Spleen (tissue), 13 donors: ENCODE results near the gene RNF41. TPM values are rescaled to one million over a fixed set of nuclear protein-coding genes. Genes with fewer than 3 reads are reported as not detected.

Experiments used
- DNase-seq: peaks from one replicate; pipeline ENCODE4 v3.0.0-alpha.2; 2020
- H3K27ac ChIP-seq, 8 donors: fragments of 200-600 bp; sonication (generic) in 7 of 8; 1 replicate in 4 of 8; 2 replicates in 4 of 8; pipeline versions ENCODE4 v1.5.0 to v1.8.0; 2016 to 2021; ENCODE audit warnings: inconsistent platforms in 4 of 8, mild to moderate bottlenecking in 4 of 8, moderate library complexity in 1 of 8
- H3K27me3 ChIP-seq, 7 donors: fragments of 200-600 bp; sonication (generic) in 6 of 7; replicated peaks in 1 of 7; 1 replicate in 4 of 7; 2 replicates in 3 of 7; pipeline versions ENCODE4 v1.5.0 to v1.8.0; 2016 to 2021; ENCODE audit warnings: inconsistent platforms in 3 of 7, mild to moderate bottlenecking in 1 of 7
- H3K36me3 ChIP-seq, 6 donors: fragments of 200-600 bp; sonication (generic) in 5 of 6; 1 replicate in 4 of 6; 2 replicates in 2 of 6; pipeline versions ENCODE4 v1.5.0 to v1.8.0; 2016 to 2021; ENCODE audit warnings: inconsistent platforms in 2 of 6
- H3K4me1 ChIP-seq, 6 donors: fragments of 200-600 bp; sonication (generic) in 5 of 6; 1 replicate in 3 of 6; 2 replicates in 3 of 6; pipeline versions ENCODE4 v1.5.0 to v1.8.0; 2016 to 2021; ENCODE audit warnings: inconsistent platforms in 3 of 6
- H3K4me3 ChIP-seq, 8 donors: fragments of 200-600 bp; sonication (generic) in 7 of 8; 1 replicate in 4 of 8; 2 replicates in 4 of 8; pipeline versions ENCODE4 v1.5.0 to v1.8.0; 2016 to 2021; ENCODE audit warnings: inconsistent platforms in 4 of 8, mild to moderate bottlenecking in 4 of 8, moderate library complexity in 2 of 8
- H3K9me3 ChIP-seq, 8 donors: fragments of 200-600 bp; sonication (generic) in 7 of 8; 1 replicate in 4 of 8; 2 replicates in 4 of 8; pipeline versions ENCODE4 v1.5.0 to v1.8.0; 2016 to 2021; ENCODE audit warnings: inconsistent platforms in 4 of 8
- CTCF ChIP-seq, 11 experiments: fragments of 200-600 bp in 7 of 11; fragments of 450-650 bp in 4 of 11; sonication (generic) in 4 of 11; IDR thresholded peaks in 8 of 11; conservative IDR thresholded peaks in 3 of 11; 1 replicate in 7 of 11; 2 replicates in 4 of 11; pipeline versions ENCODE4 v1.4.0 to v1.8.0; 2016 to 2021; ENCODE audit warnings: antibody characterized with exemption in 11 of 11, inconsistent platforms in 4 of 11, mild to moderate bottlenecking in 1 of 11
- POLR2A ChIP-seq, 3 donors: fragments of 450-650 bp; IDR thresholded peaks; one replicate each; pipeline ENCODE4 v1.5.1; 2017; ENCODE audit warnings: antibody characterized with exemption in 3 of 3, mild to moderate bottlenecking in 1 of 3
- POLR2AphosphoS5 ChIP-seq, 3 donors: sonication (generic); formaldehyde crosslinking; IDR thresholded peaks; one replicate each; pipeline ENCODE4 v1.5.1; 2017; ENCODE audit warnings: antibody characterized with exemption in 3 of 3
- WGBS, 5 donors: extraction: QIAGEN DNeasy Blood & Tissue Kit in 3 of 5; methylation state at CpG; one replicate each; pipeline versions ENCODE4 v1.1.5 to v1.1.7; 2013 to 2018; 5-methylcytosine and 5-hydroxymethylcytosine counted together
- intact Hi-C: fragments of 100-400 bp; cut with DNase I; formaldehyde crosslinking; loops from one replicate; pipeline ENCODE4 v1.15.0; 2023; ENCODE audit warnings: low total_unique reads
- long read RNA-seq, 2 donors: transcript quantifications; one replicate each; lab custom pipeline, GENCODE V29; 2026
- polyA plus RNA-seq, 3 donors: library from polyadenylated mRNA; stranded (reverse); fragments of 200-250 nt; gene quantifications; one replicate each; pipeline ENCODE4 v1.2.1, GENCODE V29; 2013
- total RNA-seq, 7 donors: library from RNA; depleted of rRNA in 3 of 7; stranded (reverse); fragments of >200 nt in 3 of 7; fragmentation: NEBNext Ultra II Directional in 4 of 7; extraction: Animal tissue kit (Norgen Biotek cat#: 25700) in 4 of 7; gene quantifications; one replicate each; pipeline versions ENCODE4 v1.1.0 to v1.2.1, GENCODE V29; 2016 to 2021
- donor health status: healthy with polysubstance abuse.
- donor health status: DM: no; HTN: no; CAD: no; lungs with moderate emphysema.
- donor health status: DM: no; HTN: no; CAD: no.
- donor health status: Bipolar disorder and iron deficiency.
- donor health status: healthy.
- donor health status: DM: no; HTN: no; CAD: no.
- donor health status: DM: yes; HTN: yes; CAD: no.

Gene RNF41
- total RNA-seq, result 10 to 100 TPM; 38.5 to 56.1 (median 47.6) TPM
- polyA plus RNA-seq, result 10 to 100 TPM; 13.2 to 21.0 (median 15.8) TPM
- long read RNA-seq, donor 1, full-length matches to known transcripts, result 5 of 24 reads
- long read RNA-seq, donor 1, partial matches to known transcripts, result 19 of 24 reads
- long read RNA-seq, donor 1, other reads (novel, unspliced or antisense), result 0 of 24 reads
- long read RNA-seq, donor 2, full-length matches to known transcripts, result 3 of 64 reads
- long read RNA-seq, donor 2, partial matches to known transcripts, result 50 of 64 reads
- long read RNA-seq, donor 2, other reads (novel, unspliced or antisense), result 11 of 64 reads

GRCh38 chr12:56221757-56222530 is at the start of gene RNF41:
RNF41 (minus strand) TSS chr12:56221922; CDS start chr12:56214047, 7,875 bp downstream.
- peak in 2 of 3 donors; percentile 83 to 88 for TF ChIP-seq POLR2A (IDR thresholded peaks at IDR 0.05)
- peak in 3 of 11 experiments; percentile 23 to 40 (median 32) for TF ChIP-seq CTCF (IDR thresholded peaks at IDR 0.05 in 8 of 11, conservative IDR thresholded peaks at IDR 0.05 in 3 of 11)
- TF ChIP-seq POLR2AphosphoS5 (IDR thresholded peaks at IDR 0.05), result peak; percentile 98 to 99 (median 99)
- peak; percentile 99 for DNase-seq

GRCh38 chr12:56271031-56271430 is 49.3 kb upstream of the RNF41 start:
- peaks cover 9 to 21% (median 16%) of the 10 kb centered on the region in 6 donors for H3K4me1 ChIP-seq
- no peaks in the 10 kb centered on the region for H3K27me3 ChIP-seq
- intact Hi-C loops, result no loop called here
- 0 to 31% (median 21%) methylated on average over 1 of the region's 1 CpG for WGBS, 5 donors
- TF ChIP-seq CTCF (IDR thresholded peaks at IDR 0.05 in 8 of 11, conservative IDR thresholded peaks at IDR 0.05 in 3 of 11) (peak in 2 of 11 experiments; percentile 5 to 15), POLR2AphosphoS5 (IDR thresholded peaks at IDR 0.05) (no peak)
- peak overlapping the region in 1 of 8 donors; percentile 18 for H3K27ac ChIP-seq
- no peak for DNase-seq
- no peak overlapping the region for H3K4me3 ChIP-seq
- H3K36me3 ChIP-seq, result peaks cover 0 to 74% (median 53%) of the 10 kb centered on the region in 6 donors
- H3K9me3 ChIP-seq, result no peaks in the 10 kb centered on the region

More at GRCh38 chr12:56221757-56222530, at the start of gene RNF41:
- intact Hi-C loops, result no loop called here
- peaks cover 37 to 79% (median 63%) of the 10 kb centered on the region in 6 donors for H3K4me1 ChIP-seq
- H3K27me3 ChIP-seq, result no peaks in the 10 kb centered on the region
- peak within 1 kb of the TSS; percentile 92 to 97 (median 96) for H3K27ac ChIP-seq
- peak within 1 kb of the TSS; percentile 66 to 86 (median 75) for H3K4me3 ChIP-seq
- H3K36me3 ChIP-seq, result peaks cover 0 to 27% (median 2%) of the 10 kb centered on the region in 6 donors
- no peaks in the 10 kb centered on the region for H3K9me3 ChIP-seq
- WGBS, 5 donors, result 1% methylated on average over 28 to 42 of the region's 42 CpGs

- TF ChIP-seq POLR2A (IDR thresholded peaks at IDR 0.05), result no peak
- TF ChIP-seq POLR2AphosphoS5 (IDR thresholded peaks at IDR 0.05), result no peak
- no peak for TF ChIP-seq CTCF (IDR thresholded peaks at IDR 0.05 in 8 of 11, conservative IDR thresholded peaks at IDR 0.05 in 3 of 11)
- intact Hi-C loops, result no loop called here
- Histone ChIP-seq H3K27me3 (no peaks in the 10 kb centered on the region), H3K9me3 (no peaks in the 10 kb centered on the region), H3K27ac (peak overlapping the region; percentile 67 to 97 (median 94)), H3K4me3 (peak overlapping the region; percentile 49 to 76 (median 72)), H3K36me3 (peaks cover 0 to 39% (median 19%) of the 10 kb centered on the region in 6 donors), H3K4me1 (peaks cover 9 to 27% (median 20%) of the 10 kb centered on the region in 6 donors)
- 32 to 47% (median 35%) methylated on average over 16 to 21 of the region's 21 CpGs for whole genome bisulfite sequencing, 5 donors
- no peak for DNase-seq
Observed at GRCh38 chr12:56267443-56268071, 45.8 kb upstream of the RNF41 start.
